ENCODE data around the gene DOCK8. TPM values are rescaled to one million over a fixed set of nuclear protein-coding genes. Genes with fewer than 3 reads are reported as not detected.

Gene DOCK8
- total and polyA plus RNA-seq, 10 of the 15 experiments (the other 5 are each of a cell fraction or from before 2014, with no cell fraction given), result 35.4 to 100 (median 44.7) TPM

DNA sequence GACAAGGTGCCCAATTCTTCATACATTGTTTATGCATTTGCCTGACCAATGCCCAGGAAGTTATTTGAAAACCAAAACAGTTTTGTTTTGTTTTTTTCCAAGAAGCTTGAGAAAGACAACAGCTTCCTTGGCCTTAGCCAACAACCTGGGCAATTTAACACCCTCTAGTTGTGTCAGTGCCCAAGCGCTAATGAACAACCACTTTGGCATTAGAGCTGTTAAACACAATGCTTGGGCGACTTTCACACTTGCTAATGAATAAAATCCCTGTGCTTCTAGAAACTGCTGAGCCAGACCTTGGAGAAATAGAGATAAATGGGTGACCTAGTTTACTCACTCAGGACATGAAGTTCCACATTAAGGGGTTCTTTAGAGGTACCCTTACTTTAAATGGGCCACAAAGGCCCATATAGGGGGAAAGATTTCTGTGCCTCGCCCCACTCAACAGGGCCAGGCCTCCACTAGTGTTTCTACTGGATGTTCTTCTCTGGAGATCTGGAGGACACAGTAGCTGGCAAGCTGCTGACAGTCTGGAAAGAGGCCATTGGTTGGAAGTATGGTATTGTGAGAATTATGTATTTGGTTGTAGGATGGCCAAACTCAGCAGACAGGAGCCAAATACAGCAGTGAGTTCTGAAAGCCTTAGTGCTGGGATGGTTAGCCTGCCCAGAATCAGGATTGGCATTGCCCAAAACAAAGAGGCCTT is 179.8 kb downstream of the DOCK8 start (continued):
- TF ChIP-seq NR2C2 (IDR thresholded peaks at IDR 0.05; ENCODE audit: borderline replicate concordance, control insufficient read depth, insufficient read length, low read depth), result no peak
- no peak for TF ChIP-seq JUNB (IDR thresholded peaks at IDR 0.05)

DNA sequence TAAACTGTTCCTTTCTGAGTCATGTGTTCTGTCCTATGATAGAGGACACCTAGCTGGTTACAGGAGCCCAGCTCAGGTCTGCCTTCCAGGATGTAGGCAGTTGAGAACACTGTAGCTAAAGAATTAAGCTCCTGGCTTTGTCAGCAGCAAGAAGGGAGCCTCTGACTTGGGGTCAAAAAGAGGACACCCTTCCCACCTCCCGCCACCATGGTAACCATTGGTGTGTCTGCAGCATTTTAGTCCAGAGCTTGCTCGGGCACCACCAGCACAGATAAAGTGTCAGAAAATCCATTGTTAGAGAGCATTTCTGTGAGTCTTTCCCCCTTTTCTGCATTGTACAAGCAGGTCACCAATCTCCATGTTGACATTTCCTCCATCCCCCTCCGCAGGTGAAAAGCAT is 181.7 kb downstream of the DOCK8 start:
- no peak overlapping the region for H3K4me3 ChIP-seq
- ChIA-PET POLR2A (interaction anchor here (0.5 kb wide), 1 partner anchor 16 kb away, joined by 4 read pairs; no protein-coding TSS in a partner anchor), RAD21 (ENCODE audit: unreplicated experiment) (no interaction called here), CTCF (no interaction called here), SMC1A (ENCODE audit: uncharacterized antibody, unreplicated experiment) (interaction anchor here (1.0 kb wide), 1 partner anchor 8 kb away, joined by 3 read pairs; no protein-coding TSS in a partner anchor)
- no peaks in the 10 kb centered on the region for H4K20me1 ChIP-seq (ENCODE audit: control insufficient read depth, insufficient read depth)
- no peaks in the 10 kb centered on the region for H3K4me1 ChIP-seq (ENCODE audit: control insufficient read depth, insufficient read depth, low read length)
- H3K9ac ChIP-seq (ENCODE audit: control insufficient read depth, insufficient read depth, low read length), result no peak overlapping the region
- no TSS peak for BruUV-seq (replicated peaks)
- ATAC-seq (no peak), FAIRE-seq (no peak), DNase-seq (ENCODE audit: low read depth, low spot score) (no peak)
- 97% methylated on average over 3 of the region's 3 CpGs for WGBS (ENCODE audit: insufficient coverage, insufficient replicate concordance, low lambda C conversion rate, missing lambda C conversion rate)
- in situ Hi-C loops (cut with MboI), result no loop called here
- H3K36me3 ChIP-seq (ENCODE audit: control insufficient read depth in 2 of 2, insufficient read depth in 2 of 2, low read length in 1 of 2), result peaks cover 6 to 25% of the 10 kb centered on the region in 2 experiments
- intact Hi-C loops (cut with micrococcal nuclease; ENCODE audit: unreplicated experiment), result no loop called here
- no peaks in the 10 kb centered on the region for H3K9me3 ChIP-seq (replicated peaks; ENCODE audit: control insufficient read depth, insufficient read depth, low read length)
- no peak overlapping the region for H3K27ac ChIP-seq (ENCODE audit: control insufficient read depth, insufficient read depth)
- no peaks in the 10 kb centered on the region for H3K27me3 ChIP-seq (replicated peaks in 1 of 2; ENCODE audit: control insufficient read depth in 2 of 2, insufficient read depth in 2 of 2, low read length in 1 of 2)
- no peaks in the 10 kb centered on the region for H3K79me2 ChIP-seq (ENCODE audit: control insufficient read depth, insufficient read depth, low read length)
- H2AFZ ChIP-seq (ENCODE audit: control insufficient read depth, low read depth, low read length), result no peak overlapping the region
- H3K4me2 ChIP-seq (ENCODE audit: control insufficient read depth, insufficient read depth), result no peak overlapping the region
- TF ChIP-seq, protein P1, sequence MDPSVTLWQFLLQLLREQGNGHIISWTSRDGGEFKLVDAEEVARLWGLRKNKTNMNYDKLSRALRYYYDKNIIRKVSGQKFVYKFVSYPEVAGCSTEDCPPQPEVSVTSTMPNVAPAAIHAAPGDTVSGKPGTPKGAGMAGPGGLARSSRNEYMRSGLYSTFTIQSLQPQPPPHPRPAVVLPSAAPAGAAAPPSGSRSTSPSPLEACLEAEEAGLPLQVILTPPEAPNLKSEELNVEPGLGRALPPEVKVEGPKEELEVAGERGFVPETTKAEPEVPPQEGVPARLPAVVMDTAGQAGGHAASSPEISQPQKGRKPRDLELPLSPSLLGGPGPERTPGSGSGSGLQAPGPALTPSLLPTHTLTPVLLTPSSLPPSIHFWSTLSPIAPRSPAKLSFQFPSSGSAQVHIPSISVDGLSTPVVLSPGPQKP (IDR thresholded peaks at IDR 0.05; ENCODE audit: low read depth, low read length), result no peak
- TF ChIP-seq, protein P2, sequence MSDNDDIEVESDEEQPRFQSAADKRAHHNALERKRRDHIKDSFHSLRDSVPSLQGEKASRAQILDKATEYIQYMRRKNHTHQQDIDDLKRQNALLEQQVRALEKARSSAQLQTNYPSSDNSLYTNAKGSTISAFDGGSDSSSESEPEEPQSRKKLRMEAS (IDR thresholded peaks at IDR 0.05; ENCODE audit: low read depth, low read length), result no peak
- TF ChIP-seq, protein P3, sequence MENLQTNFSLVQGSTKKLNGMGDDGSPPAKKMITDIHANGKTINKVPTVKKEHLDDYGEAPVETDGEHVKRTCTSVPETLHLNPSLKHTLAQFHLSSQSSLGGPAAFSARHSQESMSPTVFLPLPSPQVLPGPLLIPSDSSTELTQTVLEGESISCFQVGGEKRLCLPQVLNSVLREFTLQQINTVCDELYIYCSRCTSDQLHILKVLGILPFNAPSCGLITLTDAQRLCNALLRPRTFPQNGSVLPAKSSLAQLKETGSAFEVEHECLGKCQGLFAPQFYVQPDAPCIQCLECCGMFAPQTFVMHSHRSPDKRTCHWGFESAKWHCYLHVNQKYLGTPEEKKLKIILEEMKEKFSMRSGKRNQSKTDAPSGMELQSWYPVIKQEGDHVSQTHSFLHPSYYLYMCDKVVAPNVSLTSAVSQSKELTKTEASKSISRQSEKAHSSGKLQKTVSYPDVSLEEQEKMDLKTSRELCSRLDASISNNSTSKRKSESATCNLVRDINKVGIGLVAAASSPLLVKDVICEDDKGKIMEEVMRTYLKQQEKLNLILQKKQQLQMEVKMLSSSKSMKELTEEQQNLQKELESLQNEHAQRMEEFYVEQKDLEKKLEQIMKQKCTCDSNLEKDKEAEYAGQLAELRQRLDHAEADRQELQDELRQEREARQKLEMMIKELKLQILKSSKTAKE (IDR thresholded peaks at IDR 0.05; ENCODE audit: low read depth, poor library complexity, severe bottlenecking), result no peak
- TF ChIP-seq LARP7 (IDR thresholded peaks at IDR 0.05), result no peak
- TF ChIP-seq EGR1 (IDR thresholded peaks at IDR 0.05; ENCODE audit: borderline replicate concordance in 1 of 2, low read depth in 2 of 2, low read length in 2 of 2), result no peak
- TF ChIP-seq TARDBP (IDR thresholded peaks at IDR 0.05; ENCODE audit: borderline replicate concordance), result no peak
- no peak for TF ChIP-seq ZNF217 (IDR thresholded peaks at IDR 0.05)
- TF ChIP-seq NFXL1 (IDR thresholded peaks at IDR 0.05; ENCODE audit: borderline replicate concordance), result no peak
- TF ChIP-seq PAX8 (IDR thresholded peaks at IDR 0.05), result no peak
- no peak for TF ChIP-seq KAT2A (conservative IDR thresholded peaks at IDR 0.05; ENCODE audit: control insufficient read depth, low read depth, low read length)
- TF ChIP-seq SMARCA5 (IDR thresholded peaks at IDR 0.05), result no peak
- no peak for TF ChIP-seq EP300 (IDR thresholded peaks at IDR 0.05; ENCODE audit: borderline replicate concordance in 1 of 2, control insufficient read depth in 1 of 2, low read depth in 2 of 2, low read length in 2 of 2)
- TF ChIP-seq, protein P4, sequence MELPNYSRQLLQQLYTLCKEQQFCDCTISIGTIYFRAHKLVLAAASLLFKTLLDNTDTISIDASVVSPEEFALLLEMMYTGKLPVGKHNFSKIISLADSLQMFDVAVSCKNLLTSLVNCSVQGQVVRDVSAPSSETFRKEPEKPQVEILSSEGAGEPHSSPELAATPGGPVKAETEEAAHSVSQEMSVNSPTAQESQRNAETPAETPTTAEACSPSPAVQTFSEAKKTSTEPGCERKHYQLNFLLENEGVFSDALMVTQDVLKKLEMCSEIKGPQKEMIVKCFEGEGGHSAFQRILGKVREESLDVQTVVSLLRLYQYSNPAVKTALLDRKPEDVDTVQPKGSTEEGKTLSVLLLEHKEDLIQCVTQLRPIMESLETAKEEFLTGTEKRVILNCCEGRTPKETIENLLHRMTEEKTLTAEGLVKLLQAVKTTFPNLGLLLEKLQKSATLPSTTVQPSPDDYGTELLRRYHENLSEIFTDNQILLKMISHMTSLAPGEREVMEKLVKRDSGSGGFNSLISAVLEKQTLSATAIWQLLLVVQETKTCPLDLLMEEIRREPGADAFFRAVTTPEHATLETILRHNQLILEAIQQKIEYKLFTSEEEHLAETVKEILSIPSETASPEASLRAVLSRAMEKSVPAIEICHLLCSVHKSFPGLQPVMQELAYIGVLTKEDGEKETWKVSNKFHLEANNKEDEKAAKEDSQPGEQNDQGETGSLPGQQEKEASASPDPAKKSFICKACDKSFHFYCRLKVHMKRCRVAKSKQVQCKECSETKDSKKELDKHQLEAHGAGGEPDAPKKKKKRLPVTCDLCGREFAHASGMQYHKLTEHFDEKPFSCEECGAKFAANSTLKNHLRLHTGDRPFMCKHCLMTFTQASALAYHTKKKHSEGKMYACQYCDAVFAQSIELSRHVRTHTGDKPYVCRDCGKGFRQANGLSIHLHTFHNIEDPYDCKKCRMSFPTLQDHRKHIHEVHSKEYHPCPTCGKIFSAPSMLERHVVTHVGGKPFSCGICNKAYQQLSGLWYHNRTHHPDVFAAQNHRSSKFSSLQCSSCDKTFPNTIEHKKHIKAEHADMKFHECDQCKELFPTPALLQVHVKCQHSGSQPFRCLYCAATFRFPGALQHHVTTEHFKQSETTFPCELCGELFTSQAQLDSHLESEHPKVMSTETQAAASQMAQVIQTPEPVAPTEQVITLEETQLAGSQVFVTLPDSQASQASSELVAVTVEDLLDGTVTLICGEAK (IDR thresholded peaks at IDR 0.05; ENCODE audit: borderline replicate concordance), result no peak

Measured in GM12878 (cell line).